ENCODE results near the gene GPR39.

GPR39 gene

DNA sequence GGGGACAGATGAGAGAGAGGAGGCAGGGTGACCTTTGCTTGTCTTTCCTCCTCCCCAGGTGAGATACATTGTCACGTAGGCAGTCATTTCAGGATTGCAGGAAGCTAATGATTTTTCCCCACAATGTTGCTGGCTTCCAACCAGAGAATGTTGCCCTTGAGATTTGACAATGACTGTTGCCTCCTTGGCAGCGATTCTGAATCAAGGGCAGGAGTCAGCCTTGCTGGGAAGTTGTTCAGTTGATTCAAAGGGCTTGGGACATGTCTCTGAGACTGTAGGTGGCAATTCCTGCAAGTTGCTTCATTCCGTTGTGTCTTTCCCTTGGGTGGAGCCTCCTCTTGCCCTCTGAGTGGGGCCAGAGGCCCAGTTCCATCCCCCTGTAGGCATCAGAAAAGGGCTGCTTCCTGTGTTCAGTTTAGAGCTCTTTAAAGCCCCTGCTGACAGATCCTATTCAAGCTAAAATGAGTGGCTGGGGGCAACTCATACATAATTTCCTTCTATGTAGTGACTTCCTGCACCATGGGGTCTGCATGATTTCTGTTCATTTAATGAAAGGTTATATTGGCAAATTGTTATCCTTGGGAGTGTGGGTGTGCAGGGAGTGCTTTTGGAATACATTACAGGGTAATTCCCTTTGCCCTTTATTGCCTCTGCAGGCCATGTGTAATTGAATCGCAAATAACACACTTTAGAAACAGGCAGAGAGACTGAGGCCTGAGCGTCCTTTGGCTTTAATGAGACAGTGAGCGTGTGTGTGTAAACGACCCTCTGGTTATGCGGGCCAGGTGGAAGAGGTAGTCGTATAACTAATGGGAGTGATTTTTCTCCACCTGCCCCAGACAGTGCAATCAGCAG, 52.4 kb downstream of the GPR39 start:
- peaks cover 13 to 14% of the 10 kb centered on the region in 2 donors for H3K9me3 ChIP-seq (ENCODE audit: control insufficient read depth in 2 of 2, low read length in 2 of 2)
- H3K4me3 ChIP-seq (ENCODE audit: low read length in 2 of 2) = no peak overlapping the region
- no peaks in the 10 kb centered on the region for H3K36me3 ChIP-seq (ENCODE audit: control insufficient read depth in 2 of 2, insufficient read depth in 2 of 2, low read length in 2 of 2)
- no peak overlapping the region for H3K27ac ChIP-seq (ENCODE audit: low read length)
- H3K4me1 ChIP-seq (ENCODE audit: control insufficient read depth, insufficient read depth, low read length) = no peaks in the 10 kb centered on the region
- no peaks in the 10 kb centered on the region for H3K27me3 ChIP-seq (ENCODE audit: control insufficient read depth in 1 of 2, insufficient read depth in 2 of 2, low read length in 2 of 2)
- no peak overlapping the region for H3K9ac ChIP-seq (ENCODE audit: low read length in 2 of 2)

DNA sequence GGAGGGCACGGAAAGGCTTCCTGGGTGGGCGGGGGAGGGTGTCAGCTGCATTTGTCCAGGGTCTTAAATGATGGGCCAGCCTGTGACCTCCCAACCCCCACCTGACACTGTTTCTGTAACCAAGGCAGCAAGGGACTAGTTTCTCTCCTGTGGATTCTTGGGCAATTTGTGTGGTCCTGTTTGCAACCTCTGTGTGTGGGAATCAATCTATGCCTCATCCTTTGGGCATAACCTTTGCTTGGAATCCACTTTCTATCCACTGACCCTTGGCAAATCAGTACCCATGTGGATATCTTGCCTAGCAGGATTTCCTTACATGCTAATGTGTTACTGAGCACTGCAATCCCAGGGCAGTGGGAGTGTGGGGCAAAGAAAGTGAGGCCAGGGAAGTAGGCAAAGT, 54.1 kb downstream of the GPR39 start:
- H3K36me3 ChIP-seq (ENCODE audit: control insufficient read depth in 2 of 2, insufficient read depth in 2 of 2, low read length in 2 of 2) = no peaks in the 10 kb centered on the region
- H3K27me3 ChIP-seq (ENCODE audit: control insufficient read depth in 1 of 2, insufficient read depth in 2 of 2, low read length in 2 of 2) = no peaks in the 10 kb centered on the region
- H3K9ac ChIP-seq (ENCODE audit: low read length in 2 of 2) = no peak overlapping the region
- H3K4me3 ChIP-seq (ENCODE audit: low read length in 2 of 2) = no peak overlapping the region
- H3K4me1 ChIP-seq (ENCODE audit: control insufficient read depth, insufficient read depth, low read length) = no peaks in the 10 kb centered on the region
- H3K9me3 ChIP-seq (ENCODE audit: control insufficient read depth in 2 of 2, low read length in 2 of 2) = peaks cover 4 to 7% of the 10 kb centered on the region in 2 donors
- no peak overlapping the region for H3K27ac ChIP-seq (ENCODE audit: low read length)

DNA sequence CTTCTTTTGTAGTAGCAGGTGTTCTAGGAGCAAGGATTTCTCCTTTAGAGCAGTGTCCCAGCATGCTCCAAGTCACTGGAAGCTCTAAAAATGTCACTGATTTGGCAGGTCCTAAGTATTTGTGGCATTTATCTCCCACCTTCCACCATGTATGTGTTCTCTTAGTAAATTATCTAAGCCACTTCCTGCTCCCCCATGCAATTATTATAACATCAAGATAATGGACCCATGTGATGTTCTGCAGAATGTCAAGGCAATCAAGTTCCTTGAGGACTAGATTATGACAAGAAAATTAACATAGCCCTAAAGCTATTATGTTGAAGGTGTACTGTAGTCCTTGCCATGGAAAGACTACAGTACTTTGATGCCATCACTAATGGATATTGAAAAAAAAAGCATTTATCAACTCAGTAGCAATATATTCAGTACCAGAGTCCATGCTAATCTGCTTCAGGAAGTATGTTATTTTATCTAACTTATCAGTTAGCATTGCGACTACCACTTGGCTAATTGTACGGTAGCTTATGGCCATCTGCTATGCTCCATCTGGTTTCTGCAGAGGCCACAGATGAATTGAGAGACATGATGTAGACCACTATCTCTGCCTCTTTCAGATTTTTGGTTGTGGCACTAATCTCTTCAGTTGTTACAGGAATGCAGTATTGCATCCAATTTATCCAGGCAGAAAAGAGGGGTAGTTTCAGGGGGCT, 56.7 kb downstream of the GPR39 start:
- H3K4me1 ChIP-seq (ENCODE audit: control insufficient read depth, insufficient read depth, low read length) = no peaks in the 10 kb centered on the region
- no peaks in the 10 kb centered on the region for H3K36me3 ChIP-seq (ENCODE audit: control insufficient read depth in 2 of 2, insufficient read depth in 2 of 2, low read length in 2 of 2)
- no peaks in the 10 kb centered on the region for H3K9me3 ChIP-seq (ENCODE audit: control insufficient read depth in 2 of 2, low read length in 2 of 2)
- no peak overlapping the region for H3K27ac ChIP-seq (ENCODE audit: low read length)
- no peak overlapping the region for H3K4me3 ChIP-seq (ENCODE audit: low read length in 2 of 2)
- H3K27me3 ChIP-seq (ENCODE audit: control insufficient read depth in 1 of 2, insufficient read depth in 2 of 2, low read length in 2 of 2) = no peaks in the 10 kb centered on the region
- H3K9ac ChIP-seq (ENCODE audit: low read length in 2 of 2) = no peak overlapping the region

DNA sequence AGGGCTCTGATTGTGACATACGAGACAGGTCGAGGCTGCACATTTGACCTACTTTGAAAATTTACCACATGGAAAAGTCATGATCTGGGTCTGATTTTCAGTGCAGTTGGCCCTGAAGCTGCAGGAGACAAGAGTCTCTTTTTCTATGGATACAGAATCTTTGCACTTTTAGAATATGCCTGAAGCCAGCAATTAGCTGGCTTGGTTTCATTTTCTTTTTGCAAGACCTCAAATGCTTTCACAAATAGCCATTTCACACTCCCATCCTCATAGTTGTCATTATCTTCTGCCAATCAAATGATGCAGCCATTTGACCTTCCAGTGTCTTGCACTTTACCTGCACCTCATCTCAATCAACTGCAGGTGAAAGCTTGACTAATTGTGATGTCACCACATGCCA, 59.0 kb downstream of the GPR39 start:
- Histone ChIP-seq H3K4me3 (ENCODE audit: low read length in 2 of 2) (no peak overlapping the region), H3K27ac (ENCODE audit: low read length) (no peak overlapping the region), H3K4me1 (ENCODE audit: control insufficient read depth, insufficient read depth, low read length) (no peaks in the 10 kb centered on the region), H3K36me3 (ENCODE audit: control insufficient read depth in 2 of 2, insufficient read depth in 2 of 2, low read length in 2 of 2) (no peaks in the 10 kb centered on the region), H3K9ac (ENCODE audit: low read length in 2 of 2) (no peak overlapping the region), H3K9me3 (ENCODE audit: control insufficient read depth in 2 of 2, low read length in 2 of 2) (no peaks in the 10 kb centered on the region), H3K27me3 (ENCODE audit: control insufficient read depth in 1 of 2, insufficient read depth in 2 of 2, low read length in 2 of 2) (no peaks in the 10 kb centered on the region)

DNA sequence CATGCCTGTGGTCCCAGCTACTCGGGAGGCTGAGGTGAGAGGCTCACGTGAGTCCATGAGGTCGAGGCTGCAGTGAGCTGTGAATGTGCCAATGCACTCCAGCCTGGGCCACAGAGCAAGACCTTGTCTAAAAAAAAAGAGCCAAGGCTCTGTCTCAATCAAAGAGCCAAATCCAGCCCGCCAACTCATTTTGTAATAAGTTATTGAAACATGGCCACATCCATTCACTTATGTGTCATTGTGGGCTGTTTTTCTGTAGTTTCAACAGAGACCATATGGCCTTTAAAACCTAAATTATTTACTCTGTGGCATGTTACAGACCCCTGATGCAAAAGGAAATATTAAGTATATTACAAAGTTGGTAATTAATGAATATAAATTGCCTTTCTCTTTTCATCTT, 60.8 kb downstream of the GPR39 start:
- Histone ChIP-seq H3K4me3 (ENCODE audit: low read length in 2 of 2) (no peak overlapping the region), H3K36me3 (ENCODE audit: control insufficient read depth in 2 of 2, insufficient read depth in 2 of 2, low read length in 2 of 2) (no peaks in the 10 kb centered on the region), H3K27ac (ENCODE audit: low read length) (no peak overlapping the region), H3K4me1 (ENCODE audit: control insufficient read depth, insufficient read depth, low read length) (no peaks in the 10 kb centered on the region), H3K9me3 (ENCODE audit: control insufficient read depth in 2 of 2, low read length in 2 of 2) (no peaks in the 10 kb centered on the region), H3K9ac (ENCODE audit: low read length in 2 of 2) (no peak overlapping the region), H3K27me3 (ENCODE audit: control insufficient read depth in 1 of 2, insufficient read depth in 2 of 2, low read length in 2 of 2) (no peaks in the 10 kb centered on the region)

DNA sequence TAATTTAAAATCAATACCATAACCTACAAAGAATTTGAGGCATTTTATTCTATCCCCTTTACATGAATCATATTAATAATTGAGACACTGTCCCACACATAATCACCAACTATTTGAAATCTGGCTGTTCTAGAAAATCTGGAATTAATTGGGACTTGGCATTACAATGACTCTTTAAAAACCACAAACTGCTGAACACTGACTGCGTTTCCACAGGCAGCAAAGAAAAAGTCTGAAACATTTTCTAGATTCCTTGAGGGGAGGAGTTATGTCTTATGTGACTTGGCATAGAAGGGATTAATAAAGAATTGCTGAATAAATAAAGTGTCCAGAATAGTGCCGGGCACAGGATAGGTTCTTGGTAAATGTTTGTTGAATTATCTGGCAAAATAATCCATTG, 61.4 kb downstream of the GPR39 start:
- no peak overlapping the region for H3K27ac ChIP-seq (ENCODE audit: low read length)

DNA sequence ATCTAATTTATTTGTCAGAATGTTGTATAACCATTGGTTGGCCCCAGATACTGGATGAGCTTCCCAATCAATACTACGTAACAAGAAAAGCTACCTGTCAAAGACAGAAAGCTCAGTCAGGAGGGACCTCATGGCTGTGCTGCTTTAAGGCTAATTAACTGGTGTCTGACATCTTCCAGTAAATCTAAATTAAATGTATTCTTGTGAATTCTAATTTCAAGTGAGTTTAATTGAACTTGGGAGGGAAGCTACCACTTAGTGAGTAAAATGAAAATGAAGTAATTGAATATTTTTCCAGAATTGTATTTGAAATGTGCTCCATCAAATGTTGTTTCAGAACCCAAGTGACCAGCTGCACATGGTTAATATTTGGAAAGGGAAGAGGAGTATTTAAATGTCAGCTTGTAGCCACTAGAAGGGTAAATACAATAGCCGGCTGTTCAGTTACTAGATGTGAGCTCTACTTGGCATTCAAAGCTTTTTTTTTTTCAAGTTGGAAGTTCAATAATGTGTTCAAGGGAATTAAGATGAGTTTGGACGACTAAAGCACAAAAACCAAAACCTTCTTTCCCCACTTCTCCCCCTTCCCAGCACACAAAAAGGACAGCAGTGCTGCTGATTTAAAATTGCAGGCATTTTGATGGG, 62.0 kb downstream of the GPR39 start:
- Histone ChIP-seq H3K9ac (ENCODE audit: low read length in 2 of 2) (no peak overlapping the region), H3K27ac (ENCODE audit: low read length) (no peak overlapping the region)

More for the DNA sequence above, 61.4 kb downstream of the GPR39 start:
- Histone ChIP-seq H3K4me1 (ENCODE audit: control insufficient read depth, insufficient read depth, low read length) (no peaks in the 10 kb centered on the region), H3K4me3 (ENCODE audit: low read length in 2 of 2) (no peak overlapping the region), H3K36me3 (ENCODE audit: control insufficient read depth in 2 of 2, insufficient read depth in 2 of 2, low read length in 2 of 2) (no peaks in the 10 kb centered on the region), H3K9ac (ENCODE audit: low read length in 2 of 2) (no peak overlapping the region), H3K9me3 (ENCODE audit: control insufficient read depth in 2 of 2, low read length in 2 of 2) (no peaks in the 10 kb centered on the region), H3K27me3 (ENCODE audit: control insufficient read depth in 1 of 2, insufficient read depth in 2 of 2, low read length in 2 of 2) (no peaks in the 10 kb centered on the region)

DNA sequence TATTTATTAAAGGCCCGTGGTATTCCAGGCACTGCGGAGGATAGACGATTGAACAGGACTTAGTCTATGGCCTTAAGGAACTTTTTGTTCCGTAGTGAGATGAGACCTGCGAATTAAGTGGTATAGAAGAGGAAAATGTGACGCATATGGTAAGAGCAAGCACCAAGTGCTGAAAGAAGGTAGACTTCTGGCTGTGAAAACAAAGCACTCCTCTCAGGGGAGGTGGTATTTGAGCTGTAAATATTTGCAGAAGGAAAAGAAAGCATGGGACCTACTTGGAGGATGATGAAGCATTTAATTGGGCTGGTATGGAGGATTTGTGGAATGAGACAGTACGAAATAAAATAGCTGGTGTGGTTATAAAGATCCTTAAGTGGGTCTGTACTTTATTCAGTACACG, 62.5 kb downstream of the GPR39 start:
- Histone ChIP-seq H3K9ac (ENCODE audit: low read length in 2 of 2) (no peak overlapping the region), H3K36me3 (ENCODE audit: control insufficient read depth in 2 of 2, insufficient read depth in 2 of 2, low read length in 2 of 2) (no peaks in the 10 kb centered on the region), H3K4me1 (ENCODE audit: control insufficient read depth, insufficient read depth, low read length) (no peaks in the 10 kb centered on the region), H3K9me3 (ENCODE audit: control insufficient read depth in 2 of 2, low read length in 2 of 2) (no peaks in the 10 kb centered on the region), H3K4me3 (ENCODE audit: low read length in 2 of 2) (no peak overlapping the region), H3K27me3 (ENCODE audit: control insufficient read depth in 1 of 2, insufficient read depth in 2 of 2, low read length in 2 of 2) (no peaks in the 10 kb centered on the region), H3K27ac (ENCODE audit: low read length) (no peak overlapping the region)

More for the DNA sequence above, 62.0 kb downstream of the GPR39 start:
- H3K4me3 ChIP-seq (ENCODE audit: low read length in 2 of 2) = no peak overlapping the region
- H3K9me3 ChIP-seq (ENCODE audit: control insufficient read depth in 2 of 2, low read length in 2 of 2) = no peaks in the 10 kb centered on the region
- H3K36me3 ChIP-seq (ENCODE audit: control insufficient read depth in 2 of 2, insufficient read depth in 2 of 2, low read length in 2 of 2) = no peaks in the 10 kb centered on the region
- H3K4me1 ChIP-seq (ENCODE audit: control insufficient read depth, insufficient read depth, low read length) = no peaks in the 10 kb centered on the region
- no peaks in the 10 kb centered on the region for H3K27me3 ChIP-seq (ENCODE audit: control insufficient read depth in 1 of 2, insufficient read depth in 2 of 2, low read length in 2 of 2)

DNA sequence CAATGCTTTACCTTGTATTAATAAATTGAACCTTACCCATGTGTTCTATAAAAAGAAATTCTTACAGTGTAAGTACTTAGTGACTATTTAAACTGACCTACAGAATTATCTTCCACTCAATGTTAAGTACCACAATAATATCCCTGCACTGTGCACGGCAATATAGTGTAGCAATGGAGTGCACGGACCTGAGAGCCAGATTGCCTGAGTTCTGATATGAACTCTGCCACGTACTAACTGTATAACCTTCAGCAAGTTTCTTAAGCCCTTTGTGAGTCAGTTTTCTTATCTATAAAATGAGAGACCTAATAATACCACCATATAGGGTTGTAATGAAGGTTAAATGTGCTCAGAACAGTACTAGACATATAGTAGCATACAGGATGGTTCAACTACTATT, 66.2 kb downstream of the GPR39 start:
- Histone ChIP-seq H3K27ac (ENCODE audit: low read length) (no peak overlapping the region), H3K27me3 (ENCODE audit: control insufficient read depth in 1 of 2, insufficient read depth in 2 of 2, low read length in 2 of 2) (no peaks in the 10 kb centered on the region), H3K4me1 (ENCODE audit: control insufficient read depth, insufficient read depth, low read length) (no peaks in the 10 kb centered on the region), H3K4me3 (ENCODE audit: low read length in 2 of 2) (no peak overlapping the region), H3K9me3 (ENCODE audit: control insufficient read depth in 2 of 2, low read length in 2 of 2) (no peaks in the 10 kb centered on the region), H3K9ac (ENCODE audit: low read length in 2 of 2) (no peak overlapping the region), H3K36me3 (ENCODE audit: control insufficient read depth in 2 of 2, insufficient read depth in 2 of 2, low read length in 2 of 2) (no peaks in the 10 kb centered on the region)

DNA sequence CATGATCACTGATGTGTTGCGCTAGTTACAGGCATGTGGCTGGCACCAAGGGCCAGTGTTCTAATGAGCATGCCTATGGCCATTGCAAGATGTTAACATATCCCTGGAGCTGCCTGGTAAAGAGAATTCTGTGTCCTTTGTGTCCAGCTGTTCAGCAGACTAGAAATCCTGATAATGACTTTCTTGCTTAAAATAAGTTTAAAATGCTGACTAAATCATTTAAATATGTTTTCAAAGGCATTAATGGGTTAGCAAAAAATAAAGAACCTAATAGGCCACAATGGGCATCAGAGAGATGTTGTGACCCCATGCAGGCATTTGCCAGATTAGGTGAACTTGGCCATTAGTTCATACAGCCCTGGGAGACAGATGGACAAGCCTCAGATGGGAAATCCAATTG, 67.5 kb downstream of the GPR39 start:
- H3K4me3 ChIP-seq (ENCODE audit: low read length in 2 of 2) = no peak overlapping the region

More for the DNA sequence above, 67.5 kb downstream of the GPR39 start:
- Histone ChIP-seq H3K9me3 (ENCODE audit: control insufficient read depth in 2 of 2, low read length in 2 of 2) (no peaks in the 10 kb centered on the region), H3K36me3 (ENCODE audit: control insufficient read depth in 2 of 2, insufficient read depth in 2 of 2, low read length in 2 of 2) (no peaks in the 10 kb centered on the region), H3K9ac (ENCODE audit: low read length in 2 of 2) (no peak overlapping the region), H3K27me3 (ENCODE audit: control insufficient read depth in 1 of 2, insufficient read depth in 2 of 2, low read length in 2 of 2) (peaks cover 0 to 4% of the 10 kb centered on the region in 2 donors), H3K27ac (ENCODE audit: low read length) (no peak overlapping the region), H3K4me1 (ENCODE audit: control insufficient read depth, insufficient read depth, low read length) (no peaks in the 10 kb centered on the region)
